AG09319 (cell line): ENCODE data around the gene CATSPER1.

Experiments
- DNase-seq: peaks from one replicate; pipeline ENCODE4 v3.0.0-alpha.2; 2010; ENCODE audit warnings: low read depth; ENCODE audit errors: extremely low read depth
- CTCF ChIP-seq: IDR thresholded peaks from 2 replicates; pipeline ENCODE4 v1.5.1; 2011; ENCODE audit warnings: low read depth, mild to moderate bottlenecking, inconsistent platforms, low read length, moderate library complexity

CATSPER1 gene

DNA sequence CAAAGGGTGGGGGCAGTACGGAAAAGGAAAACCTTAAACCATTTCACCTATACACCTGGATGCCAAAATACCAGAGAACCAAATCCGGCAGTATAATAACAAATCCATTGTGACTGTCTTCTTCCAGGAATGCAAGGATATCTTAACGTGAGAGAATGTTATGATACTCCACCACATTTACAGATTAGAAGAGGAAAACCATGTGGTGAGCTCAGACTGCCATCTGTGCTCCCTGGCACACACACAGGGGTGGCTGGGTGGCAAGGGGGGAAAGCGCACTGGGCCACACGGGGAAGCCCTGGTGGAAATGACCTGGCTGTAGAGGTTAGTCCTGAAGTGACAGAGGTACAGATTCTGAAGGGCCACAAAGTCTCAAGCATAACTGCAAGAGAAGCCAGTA is 34.2 kb downstream of the CATSPER1 start:
- no peak for DNase-seq
- TF ChIP-seq CTCF: no peak

GRCh38 chr11:65988791-65989592 is 37.3 kb downstream of the CATSPER1 start:
- peak; percentile 91 for TF ChIP-seq CTCF

DNA sequence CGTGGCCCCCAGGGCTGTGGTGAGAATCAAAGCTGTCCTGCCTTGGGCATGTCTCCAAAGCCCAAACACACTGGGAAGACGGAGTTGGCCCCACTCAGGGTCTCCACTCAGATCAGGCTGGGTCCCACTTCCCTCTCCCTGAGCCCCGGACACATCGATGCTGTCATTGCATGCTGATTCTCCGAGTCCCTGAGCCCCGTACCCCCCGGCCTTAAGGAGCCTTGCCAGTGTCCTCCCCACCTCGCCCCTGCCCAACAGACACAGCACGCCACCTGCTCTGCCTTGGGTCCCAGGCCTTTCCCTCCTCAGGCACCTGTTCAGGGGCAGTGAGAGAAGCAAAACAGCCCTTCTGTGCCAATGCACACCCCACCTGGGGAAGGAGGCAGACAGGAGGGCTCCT is 38.9 kb downstream of the CATSPER1 start:
- no peak for TF ChIP-seq CTCF
- no peak for DNase-seq

More at GRCh38 chr11:65988791-65989592, 37.3 kb downstream of the CATSPER1 start:
- DNase-seq: peak; percentile 88

- no peak for DNase-seq
- no peak for TF ChIP-seq CTCF
These were observed 42.7 kb downstream of the CATSPER1 start for GRCh38 chr11:65983589-65983987.

DNA sequence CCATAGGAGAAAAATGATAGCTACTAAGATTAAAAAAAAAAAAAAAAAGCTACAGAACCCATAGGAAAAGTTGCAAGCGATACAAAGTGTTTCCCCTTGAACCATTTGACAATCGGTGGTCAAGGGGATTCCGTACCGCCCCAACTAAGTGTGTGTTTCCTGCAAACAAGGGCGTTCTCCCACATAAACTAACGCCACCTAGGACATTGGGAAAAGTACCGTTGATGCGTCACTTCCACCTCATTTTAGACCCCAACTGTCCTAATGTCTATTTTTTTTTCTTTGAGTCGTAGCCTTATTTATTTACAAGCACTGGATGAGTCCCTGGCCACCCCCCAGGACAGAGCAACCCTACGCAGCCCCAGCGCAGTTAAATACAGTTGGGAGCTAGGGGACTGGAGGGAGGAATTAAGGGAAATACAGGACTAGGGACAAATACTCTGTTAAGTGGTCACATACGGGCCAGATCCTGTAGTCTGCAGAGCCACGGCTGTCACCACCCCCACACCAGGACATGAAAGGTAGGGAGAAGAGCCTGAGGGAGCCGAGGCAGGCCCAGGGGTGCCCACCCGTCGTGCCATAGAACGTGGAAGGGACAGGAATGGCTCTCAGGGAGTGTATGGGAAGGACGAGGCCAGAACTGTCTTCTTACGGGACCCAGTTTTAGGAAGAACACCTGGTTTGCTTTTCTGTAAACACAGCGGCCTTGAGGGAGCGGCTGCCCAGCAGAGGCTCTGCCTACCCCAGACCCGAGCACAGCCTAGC is 43.3 kb downstream of the CATSPER1 start:
- DNase-seq: no peak
- TF ChIP-seq CTCF: no peak

- TF ChIP-seq CTCF: no peak
- no peak for DNase-seq
These were observed 44.1 kb downstream of the CATSPER1 start for GRCh38 chr11:65981972-65982823.
